H9 (cell line): ENCODE results near the gene UCMA. TPM values are rescaled to one million over a fixed set of nuclear protein-coding genes. Genes with fewer than 3 reads are reported as not detected.

Source experiments
- DNase-seq: peaks from one replicate; pipeline ENCODE4 v3.0.0-alpha.2; 2017
- H2AFZ ChIP-seq: one replicate; pipeline ENCODE4 v1.6.1; 2013; ENCODE audit warnings: mild to moderate bottlenecking, low read length, control low read depth, moderate library complexity
- H2AK5ac ChIP-seq: 2 replicates; pipeline ENCODE4 v1.6.1; 2013; ENCODE audit warnings: low read length, control low read depth, mixed read lengths; ENCODE audit not compliant: insufficient read length
- H2BK120ac ChIP-seq: one replicate; pipeline ENCODE4 v1.6.1; 2013; ENCODE audit warnings: low read depth, mild to moderate bottlenecking, low read length, control low read depth, inconsistent platforms; ENCODE audit not compliant: poor library complexity, severe bottlenecking
- H2BK12ac ChIP-seq: 2 replicates; pipeline ENCODE4 v1.6.1; 2013; ENCODE audit warnings: low read length, control low read depth, mixed read lengths, low read depth; ENCODE audit not compliant: insufficient read length
- H2BK15ac ChIP-seq: 2 replicates; pipeline ENCODE4 v1.6.1; 2013; ENCODE audit warnings: low read depth, low read length, control low read depth
- H2BK20ac ChIP-seq: one replicate; pipeline ENCODE4 v1.6.1; 2013; ENCODE audit warnings: low read depth, mild to moderate bottlenecking, low read length, control low read depth, inconsistent platforms; ENCODE audit not compliant: poor library complexity, severe bottlenecking
- H2BK5ac ChIP-seq: 2 replicates; pipeline ENCODE4 v1.6.1; 2013; ENCODE audit warnings: low read length, control low read depth, mixed read lengths; ENCODE audit not compliant: insufficient read length
- H3K14ac ChIP-seq: 2 replicates; pipeline ENCODE4 v1.6.1; 2013; ENCODE audit warnings: low read length, control low read depth; ENCODE audit not compliant: insufficient read depth
- H3K18ac ChIP-seq: 2 replicates; pipeline ENCODE4 v1.6.1; 2013; ENCODE audit warnings: low read depth, mild to moderate bottlenecking, mixed read lengths, low read length, control low read depth; ENCODE audit not compliant: insufficient read length
- H3K23ac ChIP-seq: 2 replicates; pipeline ENCODE4 v1.6.1; 2013; ENCODE audit warnings: low read length, control low read depth, mixed read lengths, low read depth; ENCODE audit not compliant: insufficient read length
- H3K23me2 ChIP-seq: 2 replicates; pipeline ENCODE4 v1.6.1; 2013; ENCODE audit warnings: low read depth, mild to moderate bottlenecking, mixed read lengths, low read length, control low read depth; ENCODE audit not compliant: insufficient read length, poor library complexity, severe bottlenecking
- H3K27ac ChIP-seq: 2 replicates; pipeline ENCODE4 v1.5.1; 2013; ENCODE audit warnings: low read length, control low read depth, mixed read lengths, low read depth; ENCODE audit not compliant: insufficient read length
- H3K27me3 ChIP-seq: 2 replicates; pipeline ENCODE4 v1.6.1; 2013; ENCODE audit warnings: low read length, control low read depth, inconsistent platforms; ENCODE audit not compliant: insufficient read depth
- H3K4ac ChIP-seq: 2 replicates; pipeline ENCODE4 v1.6.1; 2013; ENCODE audit warnings: low read depth, mild to moderate bottlenecking, control low read depth, inconsistent platforms, low read length, moderate library complexity
- H3K4me1 ChIP-seq: 2 replicates; pipeline ENCODE4 v1.6.1; 2013; ENCODE audit warnings: low read length, control low read depth, inconsistent platforms; ENCODE audit not compliant: insufficient read depth
- H3K4me2 ChIP-seq: 2 replicates; pipeline ENCODE4 v1.6.1; 2013; ENCODE audit warnings: low read length, control low read depth, mixed read lengths; ENCODE audit not compliant: insufficient read length, insufficient read depth
- H3K56ac ChIP-seq: 2 replicates; pipeline ENCODE4 v1.6.1; 2013; ENCODE audit warnings: low read depth, mild to moderate bottlenecking, mixed read lengths, low read length, control low read depth; ENCODE audit not compliant: insufficient read length
- H3K79me1 ChIP-seq: 2 replicates; pipeline ENCODE4 v1.6.1; 2013; ENCODE audit warnings: low read depth, mild to moderate bottlenecking, moderate library complexity, low read length, control low read depth, inconsistent platforms; ENCODE audit not compliant: insufficient read depth, poor library complexity, severe bottlenecking
- H3K79me2 ChIP-seq: 2 replicates; pipeline ENCODE4 v1.6.1; 2013; ENCODE audit warnings: low read length, control low read depth, inconsistent platforms; ENCODE audit not compliant: insufficient read depth
- H3K9ac ChIP-seq: 2 replicates; pipeline ENCODE4 v1.6.1; 2013; ENCODE audit warnings: low read length, control low read depth, mixed read lengths; ENCODE audit not compliant: insufficient read length; ENCODE audit errors: extremely low read depth
- H3K9me3 ChIP-seq: one replicate; pipeline ENCODE4 v1.6.1; 2013; ENCODE audit warnings: low read depth, low read length, inconsistent platforms; ENCODE audit not compliant: control insufficient read depth
- H3T11ph ChIP-seq: one replicate; pipeline ENCODE4 v1.6.1; 2013; ENCODE audit warnings: mild to moderate bottlenecking, low read length, control low read depth, inconsistent platforms
- H4K20me1 ChIP-seq: one replicate; pipeline ENCODE4 v1.6.1; 2013; ENCODE audit not compliant: control insufficient read depth, insufficient read length, insufficient read depth
- H4K5ac ChIP-seq: 2 replicates; pipeline ENCODE4 v1.6.1; 2013; ENCODE audit warnings: low read depth, mild to moderate bottlenecking, mixed read lengths, low read length, control low read depth; ENCODE audit not compliant: insufficient read length
- H4K8ac ChIP-seq: replicated peaks from 2 replicates; pipeline ENCODE4 v1.6.1; 2013; ENCODE audit warnings: low read length, control low read depth, mixed read lengths, low read depth; ENCODE audit not compliant: insufficient read length
- H4K91ac ChIP-seq: 2 replicates; pipeline ENCODE4 v1.6.1; 2013; ENCODE audit warnings: low read depth, mild to moderate bottlenecking, moderate library complexity, mixed read lengths, low read length, control low read depth; ENCODE audit not compliant: insufficient read length
- H3K27ac Mint-ChIP-seq, 3 experiments: 2 replicates in 2 of 3; 3 replicates in 1 of 3; pipeline ENCODE4 v1.8.0; 2020 to 2021; ENCODE audit warnings: mixed read lengths in 3 of 3, mild to moderate bottlenecking in 1 of 3, moderate library complexity in 1 of 3
- H3K27me3 Mint-ChIP-seq: 2 replicates; pipeline ENCODE4 v1.8.0; 2021; ENCODE audit warnings: low read depth, mild to moderate bottlenecking, moderate library complexity, mixed read lengths
- H3K36me3 Mint-ChIP-seq, 3 experiments: 2 replicates in 2 of 3; 3 replicates in 1 of 3; pipeline ENCODE4 v1.8.0; 2020 to 2021; ENCODE audit warnings: low read depth in 3 of 3, mixed read lengths in 3 of 3; ENCODE audit not compliant: insufficient read depth in 1 of 3
- H3K4me1 Mint-ChIP-seq, 2 experiments: 2 replicates each; pipeline ENCODE4 v1.8.0; 2020; ENCODE audit warnings: mixed read lengths in 2 of 2
- H3K4me3 Mint-ChIP-seq, 2 experiments: 2 replicates in 1 of 2; 3 replicates in 1 of 2; pipeline ENCODE4 v1.8.0; 2020 to 2021; ENCODE audit warnings: mild to moderate bottlenecking in 2 of 2, mixed read lengths in 2 of 2, moderate library complexity in 1 of 2
- H3K9me3 Mint-ChIP-seq, 2 experiments: 2 replicates in 1 of 2; 3 replicates in 1 of 2; pipeline ENCODE4 v1.8.0; 2020; ENCODE audit warnings: mild to moderate bottlenecking in 2 of 2, mixed read lengths in 2 of 2, moderate library complexity in 1 of 2
- CTCF ChIP-seq: fragments of 200-600 bp; sonication (generic); conservative IDR thresholded peaks from 3 replicates; pipeline ENCODE4 v1.8.0; 2021; ENCODE audit warnings: antibody characterized with exemption, mild to moderate bottlenecking
- WGBS: extraction: QIAGEN DNeasy Blood & Tissue Kit; methylation state at CpG from one replicate; pipeline ENCODE4 v1.1.7; 2013; ENCODE audit warnings: missing lambda C conversion rate, low lambda C conversion rate, mixed read lengths; ENCODE audit not compliant: insufficient read length; ENCODE audit errors: extremely low coverage; 5-methylcytosine and 5-hydroxymethylcytosine counted together
- total RNA-seq: library from RNA; stranded (reverse); gene quantifications from 2 replicates; pipeline ENCODE4 v1.2.1, GENCODE V29; 2021

UCMA gene
- total RNA-seq, 1 experiment from 2014 or later = not detected

GRCh38 chr10:13213163-13213562 is 21.0 kb downstream of the UCMA start:
- H3K4me1 ChIP-seq = no peaks in the 10 kb centered on the region
- H3K79me2 ChIP-seq = no peaks in the 10 kb centered on the region
- H2AK5ac ChIP-seq = no peak overlapping the region
- Mint-ChIP-seq H3K9me3 (peaks cover 0 to 10% of the 10 kb centered on the region in 2 experiments; a peak in 2 of 5 replicates), H3K27ac (no peak overlapping the region; a peak in 1 of 7 replicates), H3K4me3 (no peak overlapping the region), H3K36me3 (peaks cover 47 to 57% (median 51%) of the 10 kb centered on the region in 3 experiments), H3K4me1 (peaks cover 6 to 8% of the 10 kb centered on the region in 2 experiments), H3K27me3 (no peaks in the 10 kb centered on the region)
- no peak overlapping the region for H3K23ac ChIP-seq
- H3K4me2 ChIP-seq = no peak overlapping the region
- H2AFZ ChIP-seq = no peak overlapping the region
- H2BK5ac ChIP-seq = no peak overlapping the region
- no peak overlapping the region for H3K9ac ChIP-seq
- WGBS = no CpG with 5 or more reads among the region's 7 CpGs
- H2BK12ac ChIP-seq = no peak overlapping the region
- no peak overlapping the region for H3K14ac ChIP-seq
- no peak overlapping the region for H3K4ac ChIP-seq
- no peak overlapping the region for H3K56ac ChIP-seq
- H2BK15ac ChIP-seq = no peak overlapping the region
- H3K27ac ChIP-seq = no peak overlapping the region
- no peak overlapping the region for H3T11ph ChIP-seq
- TF ChIP-seq CTCF = no peak
- no peak overlapping the region for H2BK120ac ChIP-seq
- H4K91ac ChIP-seq = no peak overlapping the region
- H4K8ac ChIP-seq = no peak overlapping the region
- no peaks in the 10 kb centered on the region for H3K9me3 ChIP-seq
- H3K27me3 ChIP-seq = no peaks in the 10 kb centered on the region
- no peak overlapping the region for H4K5ac ChIP-seq
- H3K23me2 ChIP-seq = no peaks in the 10 kb centered on the region
- H4K20me1 ChIP-seq = no peaks in the 10 kb centered on the region
- H2BK20ac ChIP-seq = no peak overlapping the region
- H3K79me1 ChIP-seq = no peaks in the 10 kb centered on the region
- H3K18ac ChIP-seq = no peak overlapping the region
- DNase-seq = no peak
